Effector memory CD4-positive, alpha-beta T cell (primary cell): ENCODE results near the gene PCDHB10.

Experiments
- DNase-seq, 3 donors: peaks; one replicate each; pipeline ENCODE4 v3.0.0-alpha.2; 2020
- H3K27ac ChIP-seq: 2 replicates; pipeline ENCODE4 v1.7.0; 2013; ENCODE audit warnings: mild to moderate bottlenecking, low read length, moderate library complexity; ENCODE audit not compliant: insufficient read depth, poor library complexity, severe bottlenecking
- H3K27me3 ChIP-seq: replicated peaks from 2 replicates; pipeline ENCODE4 v1.7.0; 2013; ENCODE audit warnings: mild to moderate bottlenecking, low read length; ENCODE audit not compliant: insufficient read depth, control insufficient read depth, poor library complexity, severe bottlenecking
- H3K36me3 ChIP-seq: 2 replicates; pipeline ENCODE4 v1.7.0; 2013; ENCODE audit warnings: mild to moderate bottlenecking, low read length, moderate library complexity; ENCODE audit not compliant: control insufficient read depth, insufficient read depth
- H3K4me1 ChIP-seq: 2 replicates; pipeline ENCODE4 v1.7.0; 2013; ENCODE audit warnings: low read length, mild to moderate bottlenecking; ENCODE audit not compliant: control insufficient read depth, insufficient read depth, poor library complexity, severe bottlenecking
- H3K4me3 ChIP-seq: 2 replicates; pipeline ENCODE4 v1.7.0; 2013; ENCODE audit warnings: low read length, low read depth, mild to moderate bottlenecking; ENCODE audit not compliant: insufficient read depth, poor library complexity, severe bottlenecking
- H3K9me3 ChIP-seq: 2 replicates; pipeline ENCODE4 v1.7.0; 2013; ENCODE audit warnings: mild to moderate bottlenecking, low read length, moderate library complexity; ENCODE audit not compliant: control insufficient read depth

PCDHB10 gene

DNA sequence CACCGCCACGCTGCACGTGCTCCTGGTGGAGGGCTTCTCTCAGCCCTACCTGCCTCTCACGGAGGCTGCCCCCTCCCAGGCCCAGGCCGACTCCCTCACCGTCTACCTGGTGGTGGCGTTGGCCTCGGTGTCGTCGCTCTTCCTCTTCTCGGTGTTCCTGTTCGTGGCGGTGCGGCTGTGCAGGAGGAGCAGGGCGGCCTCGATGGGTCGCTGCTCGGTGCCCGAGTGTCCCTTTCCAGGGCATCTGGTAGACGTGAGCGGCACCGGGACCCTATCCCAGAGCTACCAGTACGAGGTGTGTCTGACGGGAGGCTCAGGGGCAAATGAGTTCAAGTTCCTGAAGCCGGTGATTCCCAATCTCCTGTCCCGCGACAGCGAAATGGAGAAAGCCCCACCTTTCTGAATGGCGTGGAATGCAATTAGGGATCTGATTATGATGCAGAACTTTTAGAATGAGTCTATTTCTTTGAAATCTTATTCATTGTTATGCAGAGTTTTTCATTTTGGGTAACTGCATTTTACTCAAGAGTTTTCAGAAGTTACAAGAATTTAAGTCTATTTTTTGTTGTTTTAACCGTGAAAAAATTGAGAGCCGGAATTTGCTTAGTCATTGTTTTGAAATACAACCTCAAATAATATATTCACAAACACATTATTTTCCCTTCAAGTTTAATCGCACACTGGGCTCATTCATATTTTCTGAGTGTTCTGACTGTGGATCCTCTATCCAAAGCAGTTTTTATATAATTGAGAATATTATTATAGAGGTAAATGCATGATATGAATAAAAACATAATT, 44.6 kb downstream of the PCDHB10 start:
- Histone ChIP-seq H3K27ac (no peak overlapping the region), H3K4me3 (no peak overlapping the region), H3K27me3 (no peaks in the 10 kb centered on the region), H3K9me3 (peaks cover 24% of the 10 kb centered on the region), H3K36me3 (no peaks in the 10 kb centered on the region), H3K4me1 (no peaks in the 10 kb centered on the region)
- DNase-seq = no peak

- Histone ChIP-seq H3K4me1 (no peaks in the 10 kb centered on the region), H3K36me3 (no peaks in the 10 kb centered on the region), H3K27ac (no peak overlapping the region), H3K27me3 (no peaks in the 10 kb centered on the region), H3K9me3 (peaks cover 30% of the 10 kb centered on the region), H3K4me3 (no peak overlapping the region)
- no peak for DNase-seq
Measured at GRCh38 chr5:141241496-141241895, 49.3 kb downstream of the PCDHB10 start.
